NT2/D1 (cell line): ENCODE results near the gene ALDH4A1.

Experiments used
- YY1 ChIP-seq: IDR thresholded peaks from 2 replicates; pipeline ENCODE4 v1.6.1; 2011; ENCODE audit not compliant: insufficient read length, insufficient read depth
- ZNF274 ChIP-seq: IDR thresholded peaks from 2 replicates; pipeline ENCODE4 v1.6.1; 2011; ENCODE audit warnings: mild to moderate bottlenecking, low read depth, low read length

DNA sequence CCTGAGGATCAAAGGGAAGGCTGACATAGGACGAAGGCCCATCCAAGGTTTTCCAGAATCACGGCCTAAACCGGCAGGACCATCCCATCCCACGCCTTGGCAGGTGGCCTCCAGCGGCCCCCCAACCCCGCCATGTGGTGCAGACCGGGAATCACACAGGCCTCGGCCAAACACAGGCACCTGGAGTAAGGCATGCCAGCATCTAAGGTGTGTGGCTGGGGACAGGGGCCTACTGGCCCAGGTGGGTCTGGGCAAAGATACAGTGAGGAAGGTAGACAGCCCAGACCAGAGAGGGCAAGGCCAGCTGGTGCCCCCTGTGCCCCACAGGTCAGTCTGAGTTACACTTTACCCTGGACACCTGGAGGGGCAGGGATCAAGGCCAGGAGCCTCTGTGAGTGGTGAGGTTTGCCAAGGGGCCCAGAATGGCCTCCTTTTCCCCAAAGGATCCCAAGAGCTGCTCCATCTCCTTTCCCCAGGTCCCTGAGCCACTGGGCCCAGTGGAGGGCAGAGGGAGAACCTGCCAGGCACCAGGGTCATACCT lies 30.2 kb downstream of the ALDH4A1 start:
- no peak for TF ChIP-seq ZNF274
- no peak for TF ChIP-seq YY1
